KMS-11 (cell line): ENCODE results near the gene FZD1.

Experiments used
- H2AFZ ChIP-seq: fragments of 200-600 bp; sonication (generic); 2 replicates; pipeline ENCODE4 v1.6.1; 2016; ENCODE audit warnings: antibody characterized with exemption, mixed run types, low read depth
- H3K27ac ChIP-seq: fragments of 200-600 bp; sonication (generic); 2 replicates; pipeline ENCODE4 v1.6.1; 2016; ENCODE audit warnings: mild to moderate bottlenecking, mixed run types
- H3K27me3 ChIP-seq: fragments of 200-600 bp; sonication (generic); 2 replicates; pipeline ENCODE4 v1.6.1; 2017; ENCODE audit warnings: mild to moderate bottlenecking, low read depth, mixed run types, moderate library complexity; ENCODE audit not compliant: insufficient read depth
- H3K36me3 ChIP-seq: fragments of 200-600 bp; sonication (generic); 2 replicates; pipeline ENCODE4 v1.6.1; 2017; ENCODE audit warnings: mild to moderate bottlenecking, mixed run types; ENCODE audit not compliant: insufficient read depth
- H3K4me1 ChIP-seq: fragments of 200-600 bp; sonication (generic); 2 replicates; pipeline ENCODE4 v1.6.1; 2016; ENCODE audit warnings: mild to moderate bottlenecking, low read depth, mixed run types; ENCODE audit not compliant: poor library complexity, severe bottlenecking
- H3K4me2 ChIP-seq: fragments of 200-600 bp; sonication (generic); 2 replicates; pipeline ENCODE4 v1.7.0; 2016; ENCODE audit warnings: mild to moderate bottlenecking, mixed run types
- H3K4me3 ChIP-seq: fragments of 200-600 bp; sonication (generic); IDR thresholded peaks from 2 replicates; pipeline ENCODE4 v1.6.1; 2017; ENCODE audit warnings: low read depth, low read length, mixed read lengths; ENCODE audit not compliant: insufficient read depth
- H3K79me2 ChIP-seq: fragments of 200-600 bp; sonication (generic); 2 replicates; pipeline ENCODE4 v1.6.1; 2016; ENCODE audit warnings: low read depth, mixed run types; ENCODE audit not compliant: insufficient read depth
- H3K9ac ChIP-seq: fragments of 200-600 bp; sonication (generic); 2 replicates; pipeline ENCODE4 v1.6.1; 2016; ENCODE audit warnings: mild to moderate bottlenecking, mixed run types
- H4K20me1 ChIP-seq: fragments of 200-600 bp; sonication (generic); 2 replicates; pipeline ENCODE4 v1.6.1; 2016; ENCODE audit warnings: mild to moderate bottlenecking, mixed run types; ENCODE audit not compliant: insufficient read depth
- TF ChIP-seq, protein P1 (sequence below): fragments of 200-600 bp; sonication (generic); conservative IDR thresholded peaks from 2 replicates; pipeline ENCODE4 v1.6.1; 2017; ENCODE audit warnings: low read depth, mild to moderate bottlenecking, antibody characterized with exemption, low read length, moderate library complexity, mixed read lengths

Gene FZD1

GRCh38 chr7:91239171-91239604 lies 25.0 kb upstream of the FZD1 start:
- H3K27me3 ChIP-seq = no peaks in the 10 kb centered on the region
- H3K79me2 ChIP-seq = no peaks in the 10 kb centered on the region
- no peaks in the 10 kb centered on the region for H3K36me3 ChIP-seq
- TF ChIP-seq, protein P1, sequence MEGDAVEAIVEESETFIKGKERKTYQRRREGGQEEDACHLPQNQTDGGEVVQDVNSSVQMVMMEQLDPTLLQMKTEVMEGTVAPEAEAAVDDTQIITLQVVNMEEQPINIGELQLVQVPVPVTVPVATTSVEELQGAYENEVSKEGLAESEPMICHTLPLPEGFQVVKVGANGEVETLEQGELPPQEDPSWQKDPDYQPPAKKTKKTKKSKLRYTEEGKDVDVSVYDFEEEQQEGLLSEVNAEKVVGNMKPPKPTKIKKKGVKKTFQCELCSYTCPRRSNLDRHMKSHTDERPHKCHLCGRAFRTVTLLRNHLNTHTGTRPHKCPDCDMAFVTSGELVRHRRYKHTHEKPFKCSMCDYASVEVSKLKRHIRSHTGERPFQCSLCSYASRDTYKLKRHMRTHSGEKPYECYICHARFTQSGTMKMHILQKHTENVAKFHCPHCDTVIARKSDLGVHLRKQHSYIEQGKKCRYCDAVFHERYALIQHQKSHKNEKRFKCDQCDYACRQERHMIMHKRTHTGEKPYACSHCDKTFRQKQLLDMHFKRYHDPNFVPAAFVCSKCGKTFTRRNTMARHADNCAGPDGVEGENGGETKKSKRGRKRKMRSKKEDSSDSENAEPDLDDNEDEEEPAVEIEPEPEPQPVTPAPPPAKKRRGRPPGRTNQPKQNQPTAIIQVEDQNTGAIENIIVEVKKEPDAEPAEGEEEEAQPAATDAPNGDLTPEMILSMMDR = no peak
- no peaks in the 10 kb centered on the region for H4K20me1 ChIP-seq
- H2AFZ ChIP-seq = no peak overlapping the region
- no peak overlapping the region for H3K27ac ChIP-seq
- no peak overlapping the region for H3K9ac ChIP-seq
- H3K4me1 ChIP-seq = no peaks in the 10 kb centered on the region
- H3K4me2 ChIP-seq = no peak overlapping the region
- H3K4me3 ChIP-seq = no peak overlapping the region

GRCh38 chr7:91239772-91240171 lies 24.5 kb upstream of the FZD1 start:
- H4K20me1 ChIP-seq = no peaks in the 10 kb centered on the region
- H3K4me3 ChIP-seq = no peak overlapping the region
- no peak overlapping the region for H3K4me2 ChIP-seq
- no peaks in the 10 kb centered on the region for H3K27me3 ChIP-seq
- TF ChIP-seq, protein P1 = no peak
- H3K27ac ChIP-seq = no peak overlapping the region
- H3K9ac ChIP-seq = no peak overlapping the region
- H3K79me2 ChIP-seq = no peaks in the 10 kb centered on the region
- H3K36me3 ChIP-seq = no peaks in the 10 kb centered on the region
- H2AFZ ChIP-seq = no peak overlapping the region
- H3K4me1 ChIP-seq = no peaks in the 10 kb centered on the region

DNA sequence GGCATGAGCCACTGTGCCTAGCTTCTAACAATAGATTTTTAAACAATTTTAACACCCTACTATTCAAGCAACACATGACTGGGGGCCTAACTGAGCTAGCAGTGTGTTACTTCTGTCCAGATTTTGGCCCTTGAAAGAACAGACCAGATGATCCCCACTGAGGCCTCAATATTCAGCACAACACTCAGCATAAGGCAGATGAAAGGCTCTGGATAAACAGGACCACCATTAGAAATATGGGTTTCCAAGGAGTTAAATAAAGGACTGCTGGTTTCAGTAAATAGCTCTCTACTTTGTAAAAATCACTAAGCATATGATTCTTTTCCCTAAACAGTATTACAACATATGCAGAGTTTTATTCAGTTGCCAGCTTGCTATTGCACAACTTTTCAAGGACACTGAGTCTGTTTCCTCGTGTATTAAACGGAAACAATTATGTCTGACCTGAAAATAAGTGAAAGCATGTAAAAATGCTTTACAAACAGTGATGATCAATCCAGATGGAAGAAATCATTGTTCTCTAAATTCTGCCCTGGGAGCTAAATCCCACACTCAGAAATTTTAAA lies 23.8 kb upstream of the FZD1 start:
- Histone ChIP-seq H3K4me2 (no peak overlapping the region), H3K9ac (no peak overlapping the region)
- TF ChIP-seq, protein P1 = no peak

DNA sequence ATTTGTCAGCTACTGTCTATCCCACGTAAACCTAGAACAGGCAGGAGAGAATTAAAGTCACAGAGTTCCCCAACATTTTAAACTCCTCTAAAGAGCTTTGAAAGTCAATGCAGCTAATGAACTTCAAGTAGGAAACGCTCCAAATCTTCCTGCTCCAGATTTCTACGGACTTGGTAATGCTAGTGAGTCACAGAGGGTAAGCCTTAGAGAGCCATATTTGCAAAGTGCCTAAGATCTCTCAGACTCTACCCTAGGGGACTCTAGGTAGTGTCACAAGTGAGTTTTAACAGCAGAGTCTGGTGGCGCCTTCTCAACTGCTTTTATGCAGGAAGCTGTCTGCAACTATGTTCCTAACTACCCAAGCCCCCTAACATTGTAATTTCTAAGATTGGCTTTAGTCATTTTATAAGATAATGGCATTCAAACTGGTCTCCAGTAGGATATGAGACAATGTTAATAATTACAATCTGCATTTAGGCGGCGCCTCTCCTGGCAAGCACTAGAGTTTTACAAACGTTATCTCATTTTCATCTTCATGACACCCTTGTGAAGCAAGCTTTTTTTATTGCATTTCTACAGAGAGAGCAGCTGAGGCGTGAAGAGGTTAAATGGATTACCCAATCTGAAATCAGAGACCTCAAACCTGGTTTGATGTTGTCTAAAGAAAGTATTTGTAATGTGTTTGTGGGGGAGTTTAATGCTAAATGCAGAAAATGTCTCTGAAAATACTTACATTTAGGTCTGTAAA lies 22.0 kb upstream of the FZD1 start:
- no peak overlapping the region for H3K9ac ChIP-seq
- no peak overlapping the region for H3K27ac ChIP-seq
- H3K4me2 ChIP-seq = no peak overlapping the region
- no peaks in the 10 kb centered on the region for H3K79me2 ChIP-seq
- TF ChIP-seq, protein P1 = no peak
- H3K4me1 ChIP-seq = no peaks in the 10 kb centered on the region
- H4K20me1 ChIP-seq = no peaks in the 10 kb centered on the region
- no peak overlapping the region for H2AFZ ChIP-seq
- no peak overlapping the region for H3K4me3 ChIP-seq
- H3K27me3 ChIP-seq = no peaks in the 10 kb centered on the region
- H3K36me3 ChIP-seq = no peaks in the 10 kb centered on the region

More for the DNA sequence above, 23.8 kb upstream of the FZD1 start:
- H3K27ac ChIP-seq = no peak overlapping the region
- H2AFZ ChIP-seq = no peak overlapping the region
- no peaks in the 10 kb centered on the region for H3K4me1 ChIP-seq
- H3K4me3 ChIP-seq = no peak overlapping the region
- H3K27me3 ChIP-seq = no peaks in the 10 kb centered on the region
- no peaks in the 10 kb centered on the region for H4K20me1 ChIP-seq
- H3K79me2 ChIP-seq = no peaks in the 10 kb centered on the region
- no peaks in the 10 kb centered on the region for H3K36me3 ChIP-seq
